Activated CD8-positive, alpha-beta memory T cell treated with anti-CD3 and anti-CD28 coated beads for 36 hours (primary cell): ENCODE data around the gene SOSTDC1. TPM values are rescaled to one million over a fixed set of nuclear protein-coding genes. Genes with fewer than 3 reads are reported as not detected.
"Not testable (repeated sequence)": the region's sequence is repeated elsewhere in the genome, so short reads cannot be mapped to it uniquely, and the experiment has no call there.

Source experiments
- CTCF ChIA-PET: fragments of 350-600 bp; sonication (Branson Sonifier 250); formaldehyde crosslinking; loops from one replicate; lab custom pipeline; 2021; ENCODE audit warnings: antibody characterized with exemption; lab: Charles Lee
- POLR2A ChIA-PET: fragments of 350-600 bp; sonication (Branson Sonifier 250); formaldehyde crosslinking; loops from one replicate; lab custom pipeline; 2021; ENCODE audit warnings: antibody characterized with exemption; lab: Charles Lee
- total RNA-seq, 2 experiments: library from RNA; stranded (reverse); gene quantifications; one replicate each; pipeline ENCODE4 v1.2.3, GENCODE V29; 2021

Gene SOSTDC1
- not detected for total RNA-seq

DNA sequence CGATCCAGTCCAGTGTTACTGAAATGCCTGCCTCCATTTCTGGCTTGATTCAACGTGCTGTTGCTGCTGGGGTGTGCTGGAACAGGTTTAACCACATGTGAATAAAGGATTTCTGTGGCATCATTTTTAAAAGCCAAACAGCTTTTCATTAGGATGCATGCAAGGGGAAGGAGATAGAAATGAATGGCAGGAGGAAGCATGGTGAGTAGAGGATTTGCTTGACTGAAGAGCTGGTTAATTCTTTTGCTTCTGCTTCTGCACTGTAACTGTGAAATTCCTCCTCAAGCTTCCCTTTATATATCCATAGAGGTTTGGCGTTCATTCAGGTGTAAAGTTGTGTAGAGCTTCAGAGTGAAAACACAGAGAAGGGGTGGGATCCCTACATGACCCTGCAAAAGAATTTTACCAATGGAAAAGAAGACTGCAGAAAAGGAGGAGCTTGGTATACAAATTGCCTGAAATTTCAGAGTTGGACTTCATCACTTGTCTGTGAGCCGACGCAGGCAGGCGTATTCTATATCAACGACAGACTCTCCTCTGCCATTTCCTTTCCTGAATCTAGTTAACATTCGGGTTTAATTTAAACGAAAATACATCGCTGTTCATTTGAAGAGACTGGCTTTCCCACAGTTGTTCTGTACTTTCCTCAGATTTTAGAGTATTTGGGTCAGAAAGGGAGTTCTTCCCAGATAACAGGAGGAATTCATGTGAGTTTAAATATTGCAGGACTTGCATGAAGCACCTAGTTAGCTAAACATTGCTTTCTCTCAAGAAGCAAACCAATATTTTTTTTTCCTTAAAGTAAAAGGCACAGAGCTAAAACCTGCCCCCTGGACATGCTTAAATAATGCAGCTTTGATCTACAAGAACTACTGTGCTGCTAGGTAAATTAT is at the start of gene SOSTDC1:
TSS of gene SOSTDC1 (minus strand) at position 270 of the 893 bp plus-strand sequence. CDS start at position 200, 70 bp downstream.
- CTCF ChIA-PET = no interaction called here
- POLR2A ChIA-PET = no interaction called here

DNA sequence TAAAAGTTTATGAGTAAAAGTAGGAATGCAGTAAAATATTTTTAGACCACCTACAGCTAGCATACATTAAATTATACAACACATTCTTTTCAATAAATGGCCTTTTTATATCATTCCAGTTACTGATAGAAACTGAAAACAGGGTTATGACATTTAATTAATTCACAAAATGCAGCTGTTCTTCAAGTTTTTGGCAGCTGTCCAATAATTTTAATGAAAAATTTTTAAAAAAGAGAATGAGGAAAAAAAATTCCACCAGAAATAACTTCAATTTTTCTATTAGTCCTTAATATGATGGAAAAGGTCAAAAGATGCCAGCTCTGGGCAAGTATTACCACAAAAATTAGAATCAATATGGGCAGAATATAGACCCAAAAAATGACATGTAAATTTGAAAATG is 49.2 kb upstream of the SOSTDC1 start:
- CTCF ChIA-PET = no interaction called here

DNA sequence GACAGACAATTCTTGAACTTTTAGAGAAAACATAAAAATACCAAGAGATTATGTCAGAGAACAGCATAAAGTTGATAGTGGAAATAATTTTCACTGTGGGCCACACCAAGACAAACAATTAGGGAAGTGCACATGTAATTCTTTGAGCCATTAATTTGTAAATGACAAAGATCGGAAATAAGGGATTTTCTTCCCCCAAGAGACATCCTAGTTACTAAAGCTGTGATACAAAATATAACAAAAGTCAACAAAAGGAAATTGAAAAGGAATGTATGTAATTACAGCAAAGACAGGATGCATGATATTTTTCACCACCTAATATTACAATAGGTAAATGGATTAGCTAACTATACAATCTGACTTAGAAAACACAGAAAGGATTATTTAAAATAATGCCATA is 48.7 kb upstream of the SOSTDC1 start:
- ChIA-PET POLR2A (no interaction called here), CTCF (no interaction called here)

More for the DNA sequence above, 49.2 kb upstream of the SOSTDC1 start:
- POLR2A ChIA-PET = no interaction called here

GRCh38 chr7:16512097-16512496 is 46.6 kb upstream of the SOSTDC1 start:
- CTCF ChIA-PET = interaction anchor here (0.7 kb wide), 1 partner anchor 851 kb away, joined by 3 read pairs; no protein-coding TSS in a partner anchor
- POLR2A ChIA-PET = no interaction called here

DNA sequence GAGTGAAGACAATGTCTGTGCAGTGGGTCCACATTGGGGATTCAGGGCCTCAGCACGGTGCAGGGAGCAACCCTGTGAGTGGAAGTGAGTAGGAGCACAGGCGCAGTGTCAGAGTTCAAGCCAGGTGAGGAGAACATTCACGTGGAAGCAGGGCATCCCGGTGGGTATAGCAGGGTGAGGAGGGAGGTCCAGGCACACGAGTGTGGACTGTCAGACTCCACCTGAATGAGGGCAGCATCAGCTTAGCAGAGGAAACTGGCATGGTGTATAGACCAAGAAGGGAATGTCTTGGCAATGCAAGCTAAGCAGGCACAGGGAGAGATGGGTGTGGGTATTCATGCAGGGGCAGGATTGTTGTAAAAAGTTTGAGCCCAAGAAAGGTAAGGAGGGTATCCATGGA is 45.8 kb upstream of the SOSTDC1 start:
- ChIA-PET CTCF (interaction anchor here (0.7 kb wide), 1 partner anchor 852 kb away, joined by 3 read pairs; no protein-coding TSS in a partner anchor), POLR2A (no interaction called here)

GRCh38 chr7:16509829-16510228 is 44.3 kb upstream of the SOSTDC1 start:
- ChIA-PET POLR2A (no interaction called here), CTCF (no interaction called here)

DNA sequence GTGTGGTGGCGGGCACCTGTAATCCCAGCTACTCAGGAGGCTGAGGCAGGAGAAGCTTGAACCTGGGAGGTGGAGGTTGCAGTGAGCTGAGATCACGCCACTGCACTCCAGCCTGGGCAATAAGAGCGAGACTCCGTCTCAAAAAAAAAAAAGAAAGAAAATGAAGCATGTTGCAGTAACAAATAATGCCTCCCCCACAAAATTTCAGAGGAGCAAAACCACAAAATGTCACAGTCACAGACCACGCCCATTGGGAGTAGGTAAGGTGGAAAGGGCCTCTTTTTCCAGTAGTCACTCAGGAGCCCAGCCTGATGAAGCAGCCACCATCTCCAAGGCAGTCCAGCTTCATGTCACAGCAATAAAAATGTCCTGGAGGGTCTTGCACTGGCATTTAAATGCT is 40.9 kb upstream of the SOSTDC1 start:
- POLR2A ChIA-PET = not testable (repeated sequence)
- CTCF ChIA-PET = interaction anchor here (0.6 kb wide), 1 partner anchor 1760 kb away, joined by 3 read pairs; no protein-coding TSS in a partner anchor

DNA sequence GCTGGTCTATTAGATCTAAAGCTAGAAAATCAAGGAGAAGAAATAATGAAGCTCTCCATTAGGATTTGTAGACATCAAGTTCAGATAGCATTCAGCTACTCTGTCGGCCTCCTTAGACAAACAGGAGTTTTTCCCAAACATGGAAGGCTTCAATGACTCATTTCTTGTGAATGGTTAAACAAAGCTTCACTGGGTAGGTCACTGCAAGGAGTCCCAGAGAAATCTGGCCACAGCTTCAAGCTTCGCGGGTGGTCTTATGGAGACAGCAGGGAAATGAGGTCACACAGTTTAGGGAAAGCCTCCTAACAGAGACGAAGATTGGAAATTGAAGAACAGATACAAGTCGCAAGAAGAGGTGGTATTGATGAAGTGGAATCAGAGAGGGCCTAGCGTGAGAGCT is 38.5 kb upstream of the SOSTDC1 start:
- ChIA-PET CTCF (no interaction called here), POLR2A (no interaction called here)

DNA sequence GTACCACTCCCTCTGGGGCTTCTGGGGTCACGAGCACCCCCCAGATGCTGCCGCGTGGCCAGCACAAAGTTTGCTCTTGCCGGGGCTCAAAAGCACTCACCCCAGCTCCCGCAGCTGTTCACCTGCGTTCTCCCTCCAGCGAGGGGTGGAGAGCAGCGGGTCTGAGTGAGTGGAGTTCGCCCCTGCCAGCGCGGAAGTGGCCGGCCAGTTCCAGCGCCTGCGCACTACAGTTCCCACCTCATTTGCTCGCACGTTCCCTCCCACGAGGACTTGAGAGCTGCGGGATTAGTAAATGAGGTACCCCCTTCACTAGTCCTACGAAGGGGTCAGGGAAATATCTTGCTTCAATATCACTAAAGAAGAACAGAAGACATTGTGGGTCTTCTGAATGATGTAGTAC is 36.8 kb upstream of the SOSTDC1 start:
- ChIA-PET CTCF (no interaction called here), POLR2A (no interaction called here)

- POLR2A ChIA-PET = no interaction called here
- CTCF ChIA-PET = no interaction called here
Observed at GRCh38 chr7:16498122-16498521, 32.6 kb upstream of the SOSTDC1 start.

GRCh38 chr7:16494955-16495719 is 29.6 kb upstream of the SOSTDC1 start:
- CTCF ChIA-PET = no interaction called here
- POLR2A ChIA-PET = no interaction called here

DNA sequence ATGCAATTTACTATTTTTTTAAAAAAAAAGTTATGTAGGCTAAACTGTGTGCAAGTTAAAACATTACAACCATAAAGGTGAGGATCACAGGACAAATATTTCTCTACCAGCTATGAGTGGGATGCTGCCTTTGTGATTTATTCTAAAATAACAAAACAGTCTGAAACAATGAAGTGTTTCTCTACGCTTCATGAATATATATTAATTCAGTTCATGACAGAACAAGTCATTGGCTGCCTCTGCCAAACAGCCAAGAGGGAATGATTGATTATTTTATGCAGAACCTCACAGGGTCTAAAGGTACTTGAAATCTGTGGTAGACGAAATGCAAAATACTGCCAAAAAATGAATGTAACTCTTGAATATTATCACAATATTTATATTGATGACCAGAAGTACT is 29.0 kb upstream of the SOSTDC1 start:
- POLR2A ChIA-PET = no interaction called here
- CTCF ChIA-PET = no interaction called here

GRCh38 chr7:16493266-16493665 is 27.7 kb upstream of the SOSTDC1 start:
- ChIA-PET CTCF (no interaction called here), POLR2A (no interaction called here)

GRCh38 chr7:16492513-16493062 is 27.1 kb upstream of the SOSTDC1 start:
- CTCF ChIA-PET = no interaction called here

GRCh38 chr7:16491148-16491547 is 25.6 kb upstream of the SOSTDC1 start:
- CTCF ChIA-PET = no interaction called here
- POLR2A ChIA-PET = no interaction called here

More at GRCh38 chr7:16492513-16493062, 27.1 kb upstream of the SOSTDC1 start:
- POLR2A ChIA-PET = no interaction called here

DNA sequence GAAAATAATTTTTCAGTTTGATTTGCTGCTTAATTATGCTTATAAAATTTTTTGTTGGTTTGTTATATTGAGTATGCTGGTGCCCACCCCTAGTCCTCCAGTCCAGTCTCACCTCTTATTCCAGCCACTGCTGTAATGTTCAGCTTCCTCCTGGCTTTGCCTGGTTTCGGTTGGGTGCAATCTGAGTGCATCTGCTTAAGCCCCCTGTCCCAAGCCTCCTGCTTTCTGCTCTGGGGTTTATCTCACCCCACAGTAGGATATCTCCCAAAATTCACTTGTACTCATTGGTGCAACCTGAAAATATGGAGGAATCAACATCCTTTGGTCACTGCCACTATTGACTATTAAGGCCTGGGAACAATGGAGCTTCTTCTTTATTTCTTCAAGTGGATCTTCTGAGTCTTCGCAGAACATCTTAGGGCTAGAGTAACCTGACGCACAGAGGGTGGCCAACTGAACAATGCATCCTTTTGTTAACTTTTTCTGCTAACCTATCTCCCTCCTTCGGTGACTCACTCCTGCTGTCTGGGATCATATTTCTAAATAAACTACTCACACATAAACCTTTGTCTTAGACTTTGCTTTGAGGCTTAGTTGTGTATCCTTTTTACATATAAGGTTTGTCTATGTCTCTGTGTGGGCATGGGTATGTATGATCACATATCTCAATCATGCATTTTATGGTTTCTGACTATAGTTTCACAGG is 19.1 kb upstream of the SOSTDC1 start:
- POLR2A ChIA-PET = no interaction called here
- CTCF ChIA-PET = no interaction called here

DNA sequence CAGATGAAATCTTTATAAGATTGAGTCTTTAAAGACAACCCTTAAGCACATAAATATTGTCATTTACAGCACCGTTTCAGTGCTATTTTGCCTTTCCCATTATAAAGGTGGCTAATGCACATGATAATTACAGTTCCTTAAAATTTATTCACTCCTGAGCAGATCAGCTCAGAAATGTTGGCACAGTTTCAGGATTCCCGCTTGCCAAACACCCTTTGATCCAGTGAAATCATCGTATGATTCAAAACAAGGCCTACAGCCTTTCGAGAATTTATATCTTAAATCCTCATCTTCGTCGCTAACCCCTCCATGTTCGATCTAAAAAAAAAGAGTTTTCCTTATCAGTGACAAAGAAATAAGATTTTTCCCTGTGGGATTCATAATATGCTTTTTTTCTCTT is 14.1 kb upstream of the SOSTDC1 start:
- CTCF ChIA-PET = no interaction called here

DNA sequence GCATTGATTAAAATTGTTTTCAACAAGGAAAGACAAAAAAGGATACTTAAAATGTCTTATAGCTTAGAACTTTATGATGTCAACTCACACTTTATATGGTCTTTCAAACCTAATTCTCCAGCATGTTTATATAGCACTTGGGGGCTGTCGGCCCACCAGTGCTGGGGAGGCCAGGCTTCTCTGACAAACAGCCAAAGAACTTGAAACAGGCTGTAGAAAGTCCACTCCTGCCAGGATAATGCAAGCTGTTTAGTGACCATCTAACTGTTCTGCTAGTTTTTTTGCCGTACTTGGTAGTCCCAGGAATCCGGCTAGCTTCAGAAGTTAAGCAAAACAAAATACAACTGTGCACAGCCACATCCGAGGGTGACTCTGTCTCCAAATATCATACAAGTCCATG is 13.6 kb upstream of the SOSTDC1 start:
- ChIA-PET POLR2A (no interaction called here), CTCF (no interaction called here)

More for the DNA sequence above, 14.1 kb upstream of the SOSTDC1 start:
- POLR2A ChIA-PET = no interaction called here

DNA sequence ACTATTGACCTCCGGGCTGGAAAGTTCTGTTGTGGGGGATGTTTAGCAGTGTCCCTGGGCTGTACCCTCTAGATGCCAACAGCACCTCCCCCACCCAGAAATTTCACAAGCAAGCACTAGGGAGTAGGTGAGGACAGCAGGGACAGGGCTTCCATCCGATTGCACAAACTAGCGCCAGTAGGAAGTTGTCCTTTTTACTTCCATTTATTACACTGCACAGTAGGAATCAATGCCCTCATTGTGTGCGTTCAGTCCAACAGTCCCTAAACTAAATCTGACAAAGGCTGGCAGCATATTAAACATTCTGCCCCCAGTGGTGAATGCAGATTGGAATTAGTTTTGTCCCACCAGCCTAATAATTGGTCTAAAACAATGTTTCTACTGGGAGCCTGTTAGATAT is 6.4 kb upstream of the SOSTDC1 start:
- ChIA-PET CTCF (no interaction called here), POLR2A (no interaction called here)
